Osteoblast (primary cell): ENCODE results near the gene TPRG1. TPM values are rescaled to one million over a fixed set of nuclear protein-coding genes. Genes with fewer than 3 reads are reported as not detected.

Experiments used
- DNase-seq: peaks from one replicate; pipeline ENCODE4 v3.0.0; 2011; ENCODE audit warnings: low spot score, mixed read lengths; ENCODE audit not compliant: insufficient read length; ENCODE audit errors: missing footprints
- H2AFZ ChIP-seq: 2 replicates; pipeline ENCODE4 v1.6.0; 2011; ENCODE audit warnings: mild to moderate bottlenecking, low read length
- H3K27ac ChIP-seq: 2 replicates; pipeline ENCODE4 v1.5.1; 2011; ENCODE audit warnings: mild to moderate bottlenecking, low read depth, low read length, moderate library complexity
- H3K27me3 ChIP-seq: 2 replicates; pipeline ENCODE4 v1.6.0; 2012; ENCODE audit warnings: mild to moderate bottlenecking, control low read depth, inconsistent platforms, low read length, moderate library complexity; ENCODE audit not compliant: insufficient read depth
- H3K36me3 ChIP-seq: 2 replicates; pipeline ENCODE4 v1.5.1; 2011; ENCODE audit warnings: mild to moderate bottlenecking, low read length, control low read depth, moderate library complexity; ENCODE audit not compliant: insufficient read depth
- H3K4me1 ChIP-seq: 2 replicates; pipeline ENCODE4 v1.5.1; 2011; ENCODE audit warnings: mild to moderate bottlenecking, low read length, control low read depth, moderate library complexity; ENCODE audit not compliant: insufficient read depth
- H3K4me2 ChIP-seq: 2 replicates; pipeline ENCODE4 v1.6.0; 2011; ENCODE audit warnings: mild to moderate bottlenecking, low read length; ENCODE audit not compliant: insufficient read depth
- H3K4me3 ChIP-seq: fragments of 200-600 bp; sonication (generic); 3 replicates; pipeline ENCODE4 v1.5.1; 2012; ENCODE audit warnings: mild to moderate bottlenecking, low read length, inconsistent platforms; ENCODE audit not compliant: insufficient read depth
- H3K79me2 ChIP-seq: 2 replicates; pipeline ENCODE4 v1.6.0; 2012; ENCODE audit warnings: mild to moderate bottlenecking, low read length, control low read depth, inconsistent platforms; ENCODE audit not compliant: insufficient read depth
- H3K9me3 ChIP-seq: 2 replicates; pipeline ENCODE4 v1.5.1; 2011; ENCODE audit warnings: low read depth, low read length, control low read depth
- H4K20me1 ChIP-seq: 2 replicates; pipeline ENCODE4 v1.6.0; 2012; ENCODE audit warnings: mild to moderate bottlenecking, low read length, control low read depth; ENCODE audit not compliant: insufficient read depth
- total RNA-seq: library from RNA; depleted of rRNA; stranded (reverse); fragments of >200 nt; gene quantifications from 2 replicates; pipeline ENCODE4 v1.2.3, GENCODE V29; 2012
- TF ChIP-seq, protein P1 (sequence below): IDR thresholded peaks from 2 replicates; pipeline ENCODE4 v1.5.1; 2011; ENCODE audit warnings: mild to moderate bottlenecking, low read depth, low read length, moderate library complexity; ENCODE audit errors: extremely low read depth

The TPRG1 gene
- total RNA-seq, 1 donor: 6.5 TPM

DNA sequence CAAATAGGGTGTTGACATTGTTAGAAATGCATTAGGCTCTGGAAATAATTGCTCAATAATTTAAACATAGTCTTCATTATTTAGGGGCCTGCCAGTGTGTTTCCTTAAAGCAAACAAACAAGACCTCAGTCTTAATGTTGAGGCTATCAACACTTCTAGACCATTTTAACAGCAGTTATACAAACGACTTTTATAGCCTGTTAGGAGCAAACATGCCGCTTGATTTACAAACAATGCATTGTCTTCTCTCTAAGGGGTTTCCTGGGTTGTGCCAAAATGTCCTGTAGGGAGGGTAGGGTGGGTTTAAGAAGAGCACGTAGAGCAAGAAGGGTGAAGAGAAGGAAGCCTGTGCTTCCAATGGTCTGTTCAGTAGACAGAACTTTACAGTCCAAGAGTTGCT, 53.7 kb downstream of the TPRG1 start:
- H3K9me3 ChIP-seq: no peaks in the 10 kb centered on the region
- H4K20me1 ChIP-seq: no peaks in the 10 kb centered on the region

DNA sequence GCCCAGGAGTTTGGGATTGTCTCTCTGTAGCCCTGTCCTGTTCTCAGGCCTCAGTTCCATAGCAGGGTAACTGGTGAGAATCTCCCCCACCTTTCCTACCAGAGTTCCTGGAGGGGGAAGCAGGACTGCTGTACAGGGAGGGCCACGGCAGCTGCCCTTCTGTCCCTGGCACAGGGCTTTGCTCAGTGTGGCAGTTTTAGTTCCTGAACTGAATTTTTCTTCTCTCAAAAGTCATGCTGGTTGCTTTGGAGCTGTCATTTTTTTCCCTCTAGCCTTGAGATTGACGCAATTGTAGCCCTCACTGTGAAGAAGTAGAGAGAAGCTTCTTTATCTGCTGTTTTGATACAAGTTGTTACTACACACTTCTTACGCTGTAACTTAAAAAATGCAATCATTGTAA, 55.5 kb downstream of the TPRG1 start:
- TF ChIP-seq, protein P1, sequence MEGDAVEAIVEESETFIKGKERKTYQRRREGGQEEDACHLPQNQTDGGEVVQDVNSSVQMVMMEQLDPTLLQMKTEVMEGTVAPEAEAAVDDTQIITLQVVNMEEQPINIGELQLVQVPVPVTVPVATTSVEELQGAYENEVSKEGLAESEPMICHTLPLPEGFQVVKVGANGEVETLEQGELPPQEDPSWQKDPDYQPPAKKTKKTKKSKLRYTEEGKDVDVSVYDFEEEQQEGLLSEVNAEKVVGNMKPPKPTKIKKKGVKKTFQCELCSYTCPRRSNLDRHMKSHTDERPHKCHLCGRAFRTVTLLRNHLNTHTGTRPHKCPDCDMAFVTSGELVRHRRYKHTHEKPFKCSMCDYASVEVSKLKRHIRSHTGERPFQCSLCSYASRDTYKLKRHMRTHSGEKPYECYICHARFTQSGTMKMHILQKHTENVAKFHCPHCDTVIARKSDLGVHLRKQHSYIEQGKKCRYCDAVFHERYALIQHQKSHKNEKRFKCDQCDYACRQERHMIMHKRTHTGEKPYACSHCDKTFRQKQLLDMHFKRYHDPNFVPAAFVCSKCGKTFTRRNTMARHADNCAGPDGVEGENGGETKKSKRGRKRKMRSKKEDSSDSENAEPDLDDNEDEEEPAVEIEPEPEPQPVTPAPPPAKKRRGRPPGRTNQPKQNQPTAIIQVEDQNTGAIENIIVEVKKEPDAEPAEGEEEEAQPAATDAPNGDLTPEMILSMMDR: no peak
- Histone ChIP-seq H3K27ac (no peak overlapping the region), H3K4me2 (no peak overlapping the region), H3K9me3 (no peaks in the 10 kb centered on the region), H3K4me1 (no peaks in the 10 kb centered on the region), H3K27me3 (no peaks in the 10 kb centered on the region), H3K36me3 (no peaks in the 10 kb centered on the region), H3K79me2 (no peaks in the 10 kb centered on the region), H3K4me3 (no peak overlapping the region), H4K20me1 (no peaks in the 10 kb centered on the region), H2AFZ (no peak overlapping the region)
- DNase-seq: no peak

More for the DNA sequence above, 53.7 kb downstream of the TPRG1 start:
- no peaks in the 10 kb centered on the region for H3K27me3 ChIP-seq
- H3K27ac ChIP-seq: no peak overlapping the region
- no peak overlapping the region for H3K4me3 ChIP-seq
- H3K79me2 ChIP-seq: no peaks in the 10 kb centered on the region
- no peaks in the 10 kb centered on the region for H3K4me1 ChIP-seq
- H2AFZ ChIP-seq: no peak overlapping the region
- no peak overlapping the region for H3K4me2 ChIP-seq
- no peaks in the 10 kb centered on the region for H3K36me3 ChIP-seq
- peak; percentile 68 for DNase-seq
- TF ChIP-seq, protein P1: no peak

DNA sequence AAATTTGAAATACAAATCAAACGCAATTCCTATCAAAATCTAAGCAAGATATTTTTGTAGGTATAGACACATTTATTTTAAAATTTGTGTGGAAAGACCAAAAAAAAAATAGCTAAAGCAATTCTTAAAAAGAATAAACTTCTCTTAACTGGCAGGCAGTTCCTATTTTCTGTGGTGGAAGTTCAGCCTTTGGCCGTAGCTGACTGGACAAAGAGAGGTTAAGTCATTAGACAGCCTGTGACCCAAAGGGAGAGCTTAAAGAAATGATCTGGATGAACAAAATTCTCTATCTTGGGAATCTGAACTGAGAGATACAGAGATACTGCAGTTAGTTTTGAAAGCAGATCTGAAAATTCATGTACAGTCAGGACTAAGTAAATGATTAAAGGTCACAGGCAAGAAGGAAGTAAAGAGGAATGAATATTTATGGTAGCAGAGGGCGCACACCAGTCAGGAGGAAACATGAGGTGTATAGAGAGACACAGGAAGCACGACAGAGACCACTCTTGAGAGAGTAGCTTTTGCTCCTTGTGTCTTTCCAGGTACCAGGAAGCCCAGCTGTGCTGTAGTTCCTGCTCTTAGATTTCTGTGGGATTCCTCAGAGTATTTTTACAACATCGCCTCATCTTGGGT, 57.5 kb downstream of the TPRG1 start:
- Histone ChIP-seq H3K4me1 (no peaks in the 10 kb centered on the region), H2AFZ (no peak overlapping the region), H3K36me3 (no peaks in the 10 kb centered on the region), H3K27ac (no peak overlapping the region), H4K20me1 (no peaks in the 10 kb centered on the region), H3K9me3 (no peaks in the 10 kb centered on the region), H3K4me3 (no peak overlapping the region), H3K27me3 (no peaks in the 10 kb centered on the region), H3K4me2 (no peak overlapping the region), H3K79me2 (no peaks in the 10 kb centered on the region)
- no peak for DNase-seq
- TF ChIP-seq, protein P1: no peak

DNA sequence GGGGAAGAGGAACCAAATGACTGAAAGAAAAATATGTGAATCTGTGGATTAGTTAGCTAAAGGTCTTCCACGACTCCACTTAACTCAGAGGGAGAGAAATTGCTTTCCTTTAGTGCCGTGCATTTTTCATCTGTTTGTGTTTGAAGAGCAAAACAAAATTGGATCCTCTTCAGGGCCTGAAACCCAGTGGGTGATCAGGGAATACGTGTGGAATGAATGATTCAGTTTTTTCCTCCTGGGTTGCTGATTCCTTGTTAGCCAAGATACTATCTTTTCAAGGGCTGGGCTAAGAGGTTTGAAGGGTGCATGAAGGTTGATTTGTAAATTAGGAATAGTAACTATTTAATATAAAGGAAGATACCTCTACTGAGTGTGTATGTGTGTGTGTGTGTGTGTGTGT, 61.0 kb downstream of the TPRG1 start:
- H2AFZ ChIP-seq: no peak overlapping the region

More for the DNA sequence above, 61.0 kb downstream of the TPRG1 start:
- H3K9me3 ChIP-seq: no peaks in the 10 kb centered on the region
- no peaks in the 10 kb centered on the region for H3K36me3 ChIP-seq
- no peaks in the 10 kb centered on the region for H4K20me1 ChIP-seq
- H3K4me2 ChIP-seq: no peak overlapping the region
- TF ChIP-seq, protein P1: no peak
- H3K79me2 ChIP-seq: no peaks in the 10 kb centered on the region
- no peaks in the 10 kb centered on the region for H3K27me3 ChIP-seq
- no peak overlapping the region for H3K4me3 ChIP-seq
- no peak overlapping the region for H3K27ac ChIP-seq
- no peaks in the 10 kb centered on the region for H3K4me1 ChIP-seq
- peak; percentile 25 for DNase-seq
